NCI-H2196 treated with DMSO at 0.1 percent for 48 hours (cell line): ENCODE data around the gene PABPC3.

ENCODE experiments used
- DNase-seq: peaks from one replicate; lab custom pipeline; 2025; ENCODE audit not compliant: unreplicated experiment; lab: John Stamatoyannopoulos, UW

The PABPC3 gene

GRCh38 chr13:25095851-25096453 lies at the start of gene PABPC3:
TSS of gene PABPC3 (plus strand) at chr13:25096136. CDS start at chr13:25096199, 63 bp downstream.
- DNase-seq: no peak

GRCh38 chr13:25046274-25046984 lies 49.5 kb upstream of the PABPC3 start:
- no peak for DNase-seq

- no peak for DNase-seq
Observed at GRCh38 chr13:25046985-25047511, 48.9 kb upstream of the PABPC3 start.

GRCh38 chr13:25051065-25051464 lies 44.9 kb upstream of the PABPC3 start:
- DNase-seq: no peak

- DNase-seq: no peak
Observed at GRCh38 chr13:25059166-25059565, 36.8 kb upstream of the PABPC3 start.

GRCh38 chr13:25059958-25060357 lies 36.0 kb upstream of the PABPC3 start:
- DNase-seq: no peak

GRCh38 chr13:25062479-25062878 lies 33.5 kb upstream of the PABPC3 start:
- DNase-seq: no peak

GRCh38 chr13:25064396-25064795 lies 31.5 kb upstream of the PABPC3 start:
- no peak for DNase-seq

GRCh38 chr13:25065974-25066770 lies 29.8 kb upstream of the PABPC3 start:
- no peak for DNase-seq

- DNase-seq: no peak
Observed at GRCh38 chr13:25067064-25067463, 28.9 kb upstream of the PABPC3 start.

GRCh38 chr13:25068810-25069209 lies 27.1 kb upstream of the PABPC3 start:
- DNase-seq: no peak

- DNase-seq: no peak
Observed at GRCh38 chr13:25069236-25069635, 26.7 kb upstream of the PABPC3 start.

- no peak for DNase-seq
Observed at GRCh38 chr13:25069911-25070310, 26.0 kb upstream of the PABPC3 start.

GRCh38 chr13:25080773-25081172 lies 15.2 kb upstream of the PABPC3 start:
- DNase-seq: no peak

GRCh38 chr13:25084096-25084495 lies 11.8 kb upstream of the PABPC3 start:
- DNase-seq: no peak

GRCh38 chr13:25085125-25085742 lies 10.7 kb upstream of the PABPC3 start:
- DNase-seq: no peak

- no peak for DNase-seq
Observed at GRCh38 chr13:25088562-25089221, 7.2 kb upstream of the PABPC3 start.

- DNase-seq: no peak
Observed at GRCh38 chr13:25097426-25097825, 1.5 kb downstream of the PABPC3 start.

GRCh38 chr13:25103711-25104110 lies 7.8 kb downstream of the PABPC3 start:
- no peak for DNase-seq

GRCh38 chr13:25109341-25109740 lies 13.4 kb downstream of the PABPC3 start:
- no peak for DNase-seq
